Caco-2 (cell line): ENCODE measurements around the gene CROCC. TPM values are rescaled to one million over a fixed set of nuclear protein-coding genes. Genes with fewer than 3 reads are reported as not detected.
"Not testable (repeated sequence)": the region's sequence is repeated elsewhere in the genome, so short reads cannot be mapped to it uniquely, and the experiment has no call there.

Experiments
- BruUV-seq: library from RNA; stranded (reverse); fragments of 400-500 nt; replicated peaks from 2 replicates; lab custom pipeline; 2021; lab: Mats Ljungman, UMichigan
- CTCF ChIA-PET: fragments of 300-600 bp; sonication (Branson Sonifier 250); formaldehyde crosslinking; loops from one replicate; lab custom pipeline; 2022; ENCODE audit warnings: antibody characterized with exemption; lab: Charles Lee
- POLR2A ChIA-PET: fragments of 300-600 bp; sonication (Branson Sonifier 250); formaldehyde crosslinking; loops from one replicate; lab custom pipeline; 2022; ENCODE audit warnings: antibody characterized with exemption; lab: Charles Lee
- DNase-seq, 2 experiments: peaks; one replicate each; pipeline versions ENCODE4 v3.0.0 to v3.0.0-alpha.2; 2020 to 2022
- H3K27me3 ChIP-seq: replicated peaks from 2 replicates; pipeline ENCODE4 v1.6.0; 2011; ENCODE audit warnings: low read length; ENCODE audit not compliant: control insufficient read depth, insufficient read depth
- H3K36me3 ChIP-seq: 2 replicates; pipeline ENCODE4 v1.5.1; 2011; ENCODE audit warnings: low read length; ENCODE audit not compliant: control insufficient read depth, insufficient read depth
- H3K4me1 ChIP-seq: fragments of 250-450 bp; sonication (Bioruptor Pico); 2 replicates; pipeline ENCODE4 v1.5.1; 2020; ENCODE audit warnings: mild to moderate bottlenecking
- H3K4me3 ChIP-seq: 2 replicates; pipeline ENCODE4 v1.5.1; 2011; ENCODE audit warnings: low read depth, mild to moderate bottlenecking, control low read depth, low read length
- H3K9me3 ChIP-seq: fragments of 250-450 bp; sonication (Bioruptor Pico); 2 replicates; pipeline ENCODE4 v1.5.1; 2020; ENCODE audit warnings: mild to moderate bottlenecking, moderate library complexity
- H3K27ac Mint-ChIP-seq: one replicate; pipeline ENCODE4 v1.8.0; 2022; ENCODE audit warnings: mixed read lengths; ENCODE audit not compliant: unreplicated experiment
- H3K27me3 Mint-ChIP-seq: one replicate; pipeline ENCODE4 v1.8.0; 2022; ENCODE audit warnings: mixed read lengths; ENCODE audit not compliant: insufficient read depth, unreplicated experiment
- H3K36me3 Mint-ChIP-seq: one replicate; pipeline ENCODE4 v1.8.0; 2022; ENCODE audit warnings: mild to moderate bottlenecking, mixed read lengths; ENCODE audit not compliant: insufficient read depth, unreplicated experiment
- H3K4me1 Mint-ChIP-seq: one replicate; pipeline ENCODE4 v1.8.0; 2022; ENCODE audit warnings: low read depth, mixed read lengths; ENCODE audit not compliant: unreplicated experiment
- H3K4me3 Mint-ChIP-seq: one replicate; pipeline ENCODE4 v1.8.0; 2022; ENCODE audit warnings: mild to moderate bottlenecking, moderate library complexity, mixed read lengths; ENCODE audit not compliant: unreplicated experiment
- H3K9me3 Mint-ChIP-seq: one replicate; pipeline ENCODE4 v1.8.0; 2022; ENCODE audit warnings: mixed read lengths; ENCODE audit not compliant: unreplicated experiment
- intact Hi-C: fragments of 100-400 bp; cut with micrococcal nuclease; formaldehyde crosslinking; loops from one replicate; pipeline ENCODE4 v1.10.0; 2022; ENCODE audit not compliant: unreplicated experiment
- total RNA-seq: library from RNA; stranded (reverse); gene quantifications from 2 replicates; pipeline ENCODE4 v1.2.3, GENCODE V29; 2022
- TF ChIP-seq, protein P1 (sequence below), 2 experiments: fragments of 200-600 bp in 1 of 2; IDR thresholded peaks; 1 replicate in 1 of 2; 2 replicates in 1 of 2; pipeline versions ENCODE4 v1.5.1 to v1.8.0; 2011 to 2022; ENCODE audit warnings: antibody characterized with exemption in 1 of 2, control low read depth in 1 of 2, inconsistent platforms in 1 of 2, low read depth in 1 of 2, low read length in 1 of 2, mild to moderate bottlenecking in 1 of 2, moderate library complexity in 1 of 2; ENCODE audit not compliant: insufficient read depth in 1 of 2, severe bottlenecking in 1 of 2, unreplicated experiment in 1 of 2

CROCC gene
- total RNA-seq, 1 experiment from 2014 or later = 7.6 TPM

DNA sequence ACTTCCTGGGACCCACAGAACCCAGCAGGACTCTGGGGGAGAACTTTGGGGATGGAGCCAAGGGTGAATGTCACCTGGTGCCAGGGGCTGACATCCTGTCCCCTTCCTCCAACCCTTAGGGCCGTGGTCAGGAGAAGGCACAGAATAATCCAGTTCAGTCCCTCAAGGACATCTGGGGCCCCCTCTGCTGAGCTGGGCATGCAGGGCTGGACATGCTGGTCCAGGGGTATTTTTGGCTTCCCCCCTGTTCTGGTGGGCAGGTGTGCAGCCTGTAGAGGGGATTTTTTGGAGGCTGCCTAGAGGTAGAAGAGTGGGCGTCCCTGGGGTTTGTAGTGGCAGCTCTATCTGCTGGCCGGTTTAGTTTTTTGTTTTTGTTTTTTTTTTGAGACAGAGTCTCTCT is 3.4 kb upstream of the CROCC start:
- no peak for DNase-seq
- ChIA-PET CTCF (no interaction called here), POLR2A (no interaction called here)
- Mint-ChIP-seq H3K36me3 (peaks cover 6% of the 10 kb centered on the region), H3K9me3 (no peaks in the 10 kb centered on the region), H3K4me3 (no peak overlapping the region), H3K27ac (no peak overlapping the region), H3K4me1 (peaks cover 19% of the 10 kb centered on the region), H3K27me3 (no peaks in the 10 kb centered on the region)
- TF ChIP-seq, protein P1, sequence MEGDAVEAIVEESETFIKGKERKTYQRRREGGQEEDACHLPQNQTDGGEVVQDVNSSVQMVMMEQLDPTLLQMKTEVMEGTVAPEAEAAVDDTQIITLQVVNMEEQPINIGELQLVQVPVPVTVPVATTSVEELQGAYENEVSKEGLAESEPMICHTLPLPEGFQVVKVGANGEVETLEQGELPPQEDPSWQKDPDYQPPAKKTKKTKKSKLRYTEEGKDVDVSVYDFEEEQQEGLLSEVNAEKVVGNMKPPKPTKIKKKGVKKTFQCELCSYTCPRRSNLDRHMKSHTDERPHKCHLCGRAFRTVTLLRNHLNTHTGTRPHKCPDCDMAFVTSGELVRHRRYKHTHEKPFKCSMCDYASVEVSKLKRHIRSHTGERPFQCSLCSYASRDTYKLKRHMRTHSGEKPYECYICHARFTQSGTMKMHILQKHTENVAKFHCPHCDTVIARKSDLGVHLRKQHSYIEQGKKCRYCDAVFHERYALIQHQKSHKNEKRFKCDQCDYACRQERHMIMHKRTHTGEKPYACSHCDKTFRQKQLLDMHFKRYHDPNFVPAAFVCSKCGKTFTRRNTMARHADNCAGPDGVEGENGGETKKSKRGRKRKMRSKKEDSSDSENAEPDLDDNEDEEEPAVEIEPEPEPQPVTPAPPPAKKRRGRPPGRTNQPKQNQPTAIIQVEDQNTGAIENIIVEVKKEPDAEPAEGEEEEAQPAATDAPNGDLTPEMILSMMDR (IDR thresholded peaks at IDR 0.05; ENCODE audit: insufficient read depth in 1 of 2, low read depth in 1 of 2, low read length in 1 of 2, severe bottlenecking in 1 of 2, unreplicated experiment in 1 of 2) = no peak
- H3K36me3 ChIP-seq = no peaks in the 10 kb centered on the region
- BruUV-seq = no TSS peak
- H3K4me1 ChIP-seq = no peaks in the 10 kb centered on the region
- intact Hi-C loops = no loop called here
- no peak overlapping the region for H3K4me3 ChIP-seq
- H3K27me3 ChIP-seq = no peaks in the 10 kb centered on the region
- H3K9me3 ChIP-seq = no peaks in the 10 kb centered on the region

DNA sequence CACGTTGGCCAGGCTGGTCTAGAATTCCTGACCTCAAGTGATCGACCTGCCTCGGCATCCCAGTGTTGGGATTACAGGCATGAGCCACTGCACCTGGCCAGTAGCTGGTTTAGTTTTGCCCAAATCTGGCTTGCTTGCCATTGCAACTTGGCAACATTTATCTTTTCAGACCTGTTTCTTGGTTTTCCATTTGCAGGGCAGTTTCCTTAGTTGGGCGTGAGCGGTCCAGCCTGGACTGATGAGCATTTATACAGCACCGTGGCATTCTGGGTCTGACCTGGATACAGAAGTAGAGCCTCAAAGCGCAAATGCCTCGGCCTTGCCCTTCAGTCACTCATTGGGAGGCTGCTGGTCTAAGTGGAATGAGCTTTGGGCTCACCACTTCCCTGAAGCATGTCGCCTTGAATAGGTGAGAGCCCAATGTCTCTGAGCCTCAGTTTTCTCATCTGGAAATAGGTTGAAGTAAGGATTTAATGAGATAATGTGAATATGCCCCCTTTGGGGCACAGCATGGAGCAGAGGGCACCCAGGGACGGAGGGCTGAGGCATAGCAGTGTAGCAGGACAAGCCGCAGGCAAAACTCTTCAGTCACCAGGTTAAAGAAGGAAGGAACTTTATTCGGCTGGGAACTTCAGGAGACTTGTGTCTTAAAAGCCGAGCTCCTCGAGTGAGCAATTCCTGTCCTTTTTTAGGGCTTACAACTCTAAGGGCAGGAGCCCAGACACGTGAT is 2.6 kb upstream of the CROCC start:
- CTCF ChIA-PET, POLR2A ChIA-PET, H3K27ac Mint-ChIP-seq: not testable (repeated sequence)

DNA sequence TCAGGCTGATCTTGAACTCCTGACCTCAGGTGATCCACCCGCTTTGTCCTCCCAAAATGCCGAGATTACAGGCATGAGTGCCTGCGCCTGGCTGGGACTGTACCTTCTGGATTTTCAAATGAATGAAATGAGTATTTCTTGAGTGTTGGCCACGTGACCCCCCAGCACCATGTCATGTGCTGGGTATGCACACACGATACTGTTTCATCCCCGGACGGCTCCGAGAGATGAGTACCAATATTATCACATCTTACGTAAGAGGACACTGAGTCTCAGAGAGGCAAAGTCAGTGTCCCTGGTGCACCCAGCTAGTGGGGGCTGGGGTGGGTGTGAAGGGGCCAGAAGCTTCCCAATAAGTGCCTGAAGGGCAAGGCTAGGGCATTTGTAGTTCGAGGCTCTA is 780 bp upstream of the CROCC start:
- H3K4me1 ChIP-seq = no peaks in the 10 kb centered on the region
- H3K9me3 ChIP-seq = no peaks in the 10 kb centered on the region
- H3K27ac Mint-ChIP-seq = no peak overlapping the region
- DNase-seq = no peak
- peaks cover 6% of the 10 kb centered on the region for H3K36me3 Mint-ChIP-seq
- ChIA-PET POLR2A (no interaction called here), CTCF (interaction anchor here (1.0 kb wide), 1 partner anchor 31 kb away, joined by 3 read pairs; no protein-coding TSS in a partner anchor)
- H3K4me3 ChIP-seq = no peak overlapping the region
- no peaks in the 10 kb centered on the region for H3K9me3 Mint-ChIP-seq
- H3K4me1 Mint-ChIP-seq = peaks cover 9% of the 10 kb centered on the region
- BruUV-seq = no TSS peak
- intact Hi-C loops = no loop called here
- H3K27me3 Mint-ChIP-seq = no peaks in the 10 kb centered on the region
- TF ChIP-seq, protein P1 (IDR thresholded peaks at IDR 0.05; ENCODE audit: insufficient read depth in 1 of 2, low read depth in 1 of 2, low read length in 1 of 2, severe bottlenecking in 1 of 2, unreplicated experiment in 1 of 2) = no peak
- no peaks in the 10 kb centered on the region for H3K36me3 ChIP-seq
- H3K27me3 ChIP-seq = no peaks in the 10 kb centered on the region
- H3K4me3 Mint-ChIP-seq = no peak overlapping the region

More for the DNA sequence above, 2.6 kb upstream of the CROCC start:
- BruUV-seq, H3K36me3 Mint-ChIP-seq, intact Hi-C loops, H3K4me3 ChIP-seq, H3K4me1 ChIP-seq, H3K27me3 Mint-ChIP-seq, H3K36me3 ChIP-seq, H3K4me3 Mint-ChIP-seq, H3K9me3 ChIP-seq, DNase-seq, H3K9me3 Mint-ChIP-seq, H3K27me3 ChIP-seq: not testable (repeated sequence)
- H3K4me1 Mint-ChIP-seq = peaks cover 19% of the 10 kb centered on the region
